Lower lobe of right lung (tissue), 2 donors: ENCODE measurements around the gene CCT6A. TPM values are rescaled to one million over a fixed set of nuclear protein-coding genes. Genes with fewer than 3 reads are reported as not detected.
"Not testable (repeated sequence)": the region's sequence is repeated elsewhere in the genome, so short reads cannot be mapped to it uniquely, and the experiment has no call there.

Experiments used
- ATAC-seq, 2 donors: fragments of 200-7000 bp; cut with Tn5 transposase; one replicate each; pipeline ENCODE4 v1.9.1; 2020 to 2022; ENCODE audit warnings: mild to moderate bottlenecking in 2 of 2, moderate library complexity in 2 of 2
- DNase-seq: peaks from one replicate; pipeline ENCODE4 v3.0.0-alpha.2; 2020
- H3K27ac ChIP-seq: fragments of 200-600 bp; one replicate; pipeline ENCODE4 v1.8.0; 2022
- H3K27me3 ChIP-seq: fragments of 200-600 bp; one replicate; pipeline ENCODE4 v1.8.0; 2022; ENCODE audit warnings: low read depth
- H3K36me3 ChIP-seq: fragments of 200-600 bp; one replicate; pipeline ENCODE4 v1.8.0; 2022; ENCODE audit warnings: mild to moderate bottlenecking
- H3K4me1 ChIP-seq: fragments of 200-600 bp; one replicate; pipeline ENCODE4 v1.8.0; 2022
- H3K4me3 ChIP-seq: fragments of 200-600 bp; one replicate; pipeline ENCODE4 v1.8.0; 2022; ENCODE audit warnings: mild to moderate bottlenecking
- H3K9me3 ChIP-seq: fragments of 200-600 bp; one replicate; pipeline ENCODE4 v1.8.0; 2022
- CTCF ChIP-seq: fragments of 200-600 bp; IDR thresholded peaks from one replicate; pipeline ENCODE4 v1.8.0; 2022; ENCODE audit warnings: antibody characterized with exemption, mild to moderate bottlenecking
- intact Hi-C: fragments of 100-400 bp; cut with DNase I; formaldehyde crosslinking; loops from one replicate; pipeline ENCODE4 v1.11.0; 2022
- total RNA-seq: library from RNA; stranded (reverse); fragmentation: NEBNext Ultra II Directional; extraction: Animal tissue kit (Norgen Biotek cat#: 25700); gene quantifications from one replicate; pipeline ENCODE4 v1.2.1, GENCODE V29; 2021
- donor health status: DM: no; HTN: yes; CAD: no; lungs with severe emphysema.

CCT6A gene
- total RNA-seq, 1 donor from 2014 or later = 75.3 TPM

GRCh38 chr7:56019501-56019900 lies 32.1 kb upstream of the CCT6A start:
- Histone ChIP-seq H3K4me3 (no peak overlapping the region), H3K27me3 (no peaks in the 10 kb centered on the region), H3K36me3 (peaks cover 21% of the 10 kb centered on the region), H3K9me3 (no peaks in the 10 kb centered on the region), H3K4me1 (no peaks in the 10 kb centered on the region), H3K27ac (no peak overlapping the region)
- TF ChIP-seq CTCF = no peak
- DNase-seq (no peak), ATAC-seq (no peak)
- intact Hi-C loops = no loop called here

- TF ChIP-seq CTCF = no peak
- DNase-seq = no peak
- intact Hi-C loops = no loop called here
- Histone ChIP-seq H3K4me3 (no peak overlapping the region), H3K36me3 (peaks cover 21% of the 10 kb centered on the region), H3K4me1 (no peaks in the 10 kb centered on the region), H3K27me3 (no peaks in the 10 kb centered on the region), H3K9me3 (no peaks in the 10 kb centered on the region), H3K27ac (no peak overlapping the region)
- no peak for ATAC-seq
Measured at GRCh38 chr7:56023500-56023899, 28.1 kb upstream of the CCT6A start.

- no peak overlapping the region for H3K4me3 ChIP-seq
- ATAC-seq = no peak
Measured at GRCh38 chr7:56026538-56026937, 25.0 kb upstream of the CCT6A start.

GRCh38 chr7:56028942-56029630 lies 22.5 kb upstream of the CCT6A start:
- Histone ChIP-seq H3K27me3 (no peaks in the 10 kb centered on the region), H3K27ac (no peak overlapping the region), H3K36me3 (no peaks in the 10 kb centered on the region), H3K4me1 (peaks cover 9% of the 10 kb centered on the region), H3K4me3 (no peak overlapping the region), H3K9me3 (no peaks in the 10 kb centered on the region)
- no peak for TF ChIP-seq CTCF
- no peak for DNase-seq
- no peak for ATAC-seq
- intact Hi-C loops = no loop called here

More at GRCh38 chr7:56026538-56026937, 25.0 kb upstream of the CCT6A start:
- no peaks in the 10 kb centered on the region for H3K9me3 ChIP-seq
- DNase-seq = no peak
- no peaks in the 10 kb centered on the region for H3K4me1 ChIP-seq
- no peak for TF ChIP-seq CTCF
- intact Hi-C loops = no loop called here
- H3K27ac ChIP-seq = no peak overlapping the region
- H3K27me3 ChIP-seq = no peaks in the 10 kb centered on the region
- H3K36me3 ChIP-seq = no peaks in the 10 kb centered on the region

GRCh38 chr7:56030340-56030739 lies 21.2 kb upstream of the CCT6A start:
- no peaks in the 10 kb centered on the region for H3K9me3 ChIP-seq
- no peak overlapping the region for H3K4me3 ChIP-seq
- H3K4me1 ChIP-seq = peaks cover 9% of the 10 kb centered on the region
- H3K27me3 ChIP-seq = no peaks in the 10 kb centered on the region
- DNase-seq (no peak), ATAC-seq (no peak)
- intact Hi-C loops = no loop called here
- no peak overlapping the region for H3K27ac ChIP-seq
- H3K36me3 ChIP-seq = no peaks in the 10 kb centered on the region
- TF ChIP-seq CTCF = no peak

- H3K4me3 ChIP-seq, ATAC-seq, H3K36me3 ChIP-seq, DNase-seq, H3K27ac ChIP-seq, H3K27me3 ChIP-seq, H3K4me1 ChIP-seq, H3K9me3 ChIP-seq, intact Hi-C loops: not testable (repeated sequence)
Measured at GRCh38 chr7:56031556-56031955, 20.0 kb upstream of the CCT6A start.

GRCh38 chr7:56032578-56032977 lies 19.0 kb upstream of the CCT6A start:
- H3K27me3 ChIP-seq, H3K27ac ChIP-seq, DNase-seq, H3K4me1 ChIP-seq, ATAC-seq, H3K9me3 ChIP-seq, intact Hi-C loops, H3K4me3 ChIP-seq, H3K36me3 ChIP-seq: not testable (repeated sequence)
